ENCODE results near the gene GLRX.
A peak's percentile ranks its signal among the peaks of the same experiment; 100 is the strongest.

GLRX gene

GRCh38 chr5:95806687-95807086, 15.8 kb downstream of the GLRX start:
- DNase-seq, result no peak

GRCh38 chr5:95804736-95805539, 17.6 kb downstream of the GLRX start:
- DNase-seq, result no peak

GRCh38 chr5:95803271-95804148, 19.0 kb downstream of the GLRX start:
- no peak for DNase-seq

GRCh38 chr5:95801961-95802360, 20.6 kb downstream of the GLRX start:
- DNase-seq, result no peak

- no peak for DNase-seq
These were observed 21.0 kb downstream of the GLRX start for GRCh38 chr5:95801532-95801931.

- no peak for DNase-seq
These were observed 22.0 kb downstream of the GLRX start for GRCh38 chr5:95800553-95800952.

GRCh38 chr5:95799191-95799835, 23.2 kb downstream of the GLRX start:
- DNase-seq, result peak; percentile 3

- no peak for DNase-seq
These were observed 24.0 kb downstream of the GLRX start for GRCh38 chr5:95798545-95798944.

GRCh38 chr5:95798048-95798447, 24.5 kb downstream of the GLRX start:
- DNase-seq, result no peak

GRCh38 chr5:95797301-95797700, 25.2 kb downstream of the GLRX start:
- no peak for DNase-seq

- no peak for DNase-seq
These were observed 28.4 kb downstream of the GLRX start for GRCh38 chr5:95794070-95794516.

- no peak for DNase-seq
These were observed 30.8 kb downstream of the GLRX start for GRCh38 chr5:95791751-95792150.

GRCh38 chr5:95788493-95788892, 34.0 kb downstream of the GLRX start:
- DNase-seq, result no peak

- no peak for DNase-seq
These were observed 35.6 kb downstream of the GLRX start for GRCh38 chr5:95786821-95787418.

GRCh38 chr5:95784514-95785302, 37.8 kb downstream of the GLRX start:
- no peak for DNase-seq

GRCh38 chr5:95783661-95784060, 38.9 kb downstream of the GLRX start:
- no peak for DNase-seq

GRCh38 chr5:95782181-95782580, 40.3 kb downstream of the GLRX start:
- no peak for DNase-seq

- DNase-seq, result peak; percentile 65
These were observed 41.4 kb downstream of the GLRX start for GRCh38 chr5:95781101-95781583.

GRCh38 chr5:95780597-95780996, 41.9 kb downstream of the GLRX start:
- DNase-seq, result no peak

GRCh38 chr5:95779611-95780010, 42.9 kb downstream of the GLRX start:
- no peak for DNase-seq

- DNase-seq, result no peak
These were observed 43.7 kb downstream of the GLRX start for GRCh38 chr5:95778713-95779436.

Data from NCI-H2227 treated with DMSO at 0.1 percent for 48 hours (cell line).